Gastrocnemius medialis (tissue), 4 donors: Measurements from ENCODE around the gene TBX3. TPM values are rescaled to one million over a fixed set of nuclear protein-coding genes. Genes with fewer than 3 reads are reported as not detected.

Experiments used
- ATAC-seq, 2 donors: fragments of 150-250 bp; one replicate each; pipeline ENCODE4 v1.9.1; 2016
- DNase-seq, 2 donors: peaks; one replicate each; pipeline ENCODE4 v3.0.0-alpha.2; 2019
- H3K27ac ChIP-seq, 4 donors: fragments of 200-600 bp; sonication (generic); 1 replicate in 1 of 4; 2 replicates in 3 of 4; pipeline ENCODE4 v1.5.1; 2016 to 2018; ENCODE audit warnings: mild to moderate bottlenecking in 2 of 4, moderate library complexity in 1 of 4
- H3K27me3 ChIP-seq, 3 donors: fragments of 200-600 bp; sonication (generic) in 2 of 3; 1 replicate in 1 of 3; 2 replicates in 2 of 3; pipeline versions ENCODE4 v1.5.1 to v1.6.0; 2016 to 2019; ENCODE audit warnings: mild to moderate bottlenecking in 1 of 3, moderate library complexity in 1 of 3
- H3K36me3 ChIP-seq, 2 donors: fragments of 200-600 bp; sonication (generic) in 1 of 2; one replicate each; pipeline ENCODE4 v1.5.1; 2017 to 2018
- H3K4me1 ChIP-seq, 2 donors: fragments of 200-600 bp; sonication (generic) in 1 of 2; one replicate each; pipeline ENCODE4 v1.5.1; 2016 to 2017; ENCODE audit warnings: mild to moderate bottlenecking in 2 of 2
- H3K4me3 ChIP-seq, 4 donors: fragments of 200-600 bp; sonication (generic) in 3 of 4; 1 replicate in 1 of 4; 2 replicates in 3 of 4; pipeline ENCODE4 v1.5.1; 2016 to 2019; ENCODE audit warnings: mild to moderate bottlenecking in 2 of 4
- H3K9me3 ChIP-seq, 3 donors: fragments of 200-600 bp; sonication (generic) in 2 of 3; 1 replicate in 1 of 3; 2 replicates in 2 of 3; pipeline ENCODE4 v1.5.1; 2016 to 2019
- CTCF ChIP-seq, 5 experiments: fragments of 450-650 bp in 3 of 5; fragments of 200-600 bp in 2 of 5; sonication (generic) in 2 of 5; IDR thresholded peaks in 4 of 5; conservative IDR thresholded peaks in 1 of 5; 1 replicate in 4 of 5; 2 replicates in 1 of 5; pipeline ENCODE4 v1.5.1; 2016 to 2019; ENCODE audit warnings: antibody characterized with exemption in 5 of 5, mild to moderate bottlenecking in 3 of 5, moderate library complexity in 3 of 5
- POLR2A ChIP-seq, 2 donors: fragments of 450-650 bp; IDR thresholded peaks; one replicate each; pipeline ENCODE4 v1.6.1; 2017; ENCODE audit warnings: antibody characterized with exemption in 2 of 2, mild to moderate bottlenecking in 2 of 2, moderate library complexity in 2 of 2
- in situ Hi-C, 4 donors: fragments of 200-750 bp; cut with MboI; loops; one replicate each; pipeline versions ENCODE4 v1.15.0 to v1.8.0; 2017; ENCODE audit warnings: low sequenced_read_pairs in 4 of 4
- intact Hi-C: fragments of 100-400 bp; cut with DNase I; formaldehyde crosslinking; loops from one replicate; pipeline ENCODE4 v1.15.1; 2023; ENCODE audit warnings: low total_unique reads
- total RNA-seq, 4 donors: library from RNA; depleted of rRNA; stranded (reverse); fragments of >200 nt; gene quantifications; one replicate each; pipeline versions ENCODE4 v1.1.0 to v1.2.3, GENCODE V29; 2016

The TBX3 gene
- total RNA-seq, 4 donors from 2014 or later, result 7.5 to 16.7 (median 11.9) TPM

GRCh38 chr12:114665411-114666260 lies 18.3 kb downstream of the TBX3 start:
- H3K36me3 ChIP-seq, result no peaks in the 10 kb centered on the region
- no peak overlapping the region for H3K27ac ChIP-seq
- TF ChIP-seq POLR2A (IDR thresholded peaks at IDR 0.05) (no peak), CTCF (IDR thresholded peaks at IDR 0.05 in 4 of 5, conservative IDR thresholded peaks at IDR 0.05 in 1 of 5) (no peak)
- intact Hi-C loops (no loop called here), in situ Hi-C loops (loop anchor here in 1 of 4 donors (10.0 kb wide), 1 partner anchor 1089 kb away; no protein-coding TSS in a partner anchor)
- no peak for DNase-seq
- peaks cover 0 to 4% of the 10 kb centered on the region in 2 donors for H3K4me1 ChIP-seq
- peaks cover 20 to 45% (median 41%) of the 10 kb centered on the region in 3 donors for H3K27me3 ChIP-seq
- no peak overlapping the region for H3K4me3 ChIP-seq
- no peaks in the 10 kb centered on the region for H3K9me3 ChIP-seq
- ATAC-seq, result no peak

DNA sequence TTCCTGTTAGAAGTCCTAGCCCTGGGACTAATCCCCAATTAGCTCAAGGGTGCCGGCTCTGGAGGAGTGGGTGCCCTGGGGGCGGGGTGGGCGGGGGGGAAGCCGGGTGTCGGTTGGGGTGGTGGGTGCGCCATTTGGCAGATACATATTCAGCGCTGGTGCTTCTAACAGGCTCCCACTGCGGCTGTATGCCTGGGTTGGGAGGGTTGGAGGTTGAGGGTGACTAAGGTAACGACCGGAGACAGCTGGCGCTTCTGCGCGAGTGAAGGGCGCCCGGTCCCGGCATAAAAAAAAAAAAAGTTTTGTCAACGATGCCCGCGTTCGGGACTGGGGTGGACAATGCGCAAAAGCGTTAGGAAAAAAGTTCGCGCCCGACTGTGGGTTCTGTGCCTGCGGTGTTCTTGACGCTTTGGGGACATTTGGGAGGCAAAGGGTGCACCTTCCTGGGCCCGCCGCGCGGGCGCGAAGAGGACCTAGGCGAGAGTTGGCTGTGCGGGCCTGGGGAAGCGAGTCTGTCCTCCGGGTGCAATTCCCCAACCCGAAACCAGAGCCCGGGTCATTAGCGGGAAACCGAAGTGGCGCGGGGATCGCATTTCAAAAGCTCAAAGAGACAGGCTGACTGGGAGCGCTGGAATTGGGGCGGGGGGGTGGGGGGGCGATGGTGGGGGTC lies 19.2 kb downstream of the TBX3 start:
- Histone ChIP-seq H3K36me3 (no peaks in the 10 kb centered on the region), H3K4me3 (peak overlapping the region in 1 of 4 donors; percentile 38)
- in situ Hi-C loops, result loop anchor here (5.0 to 10.0 kb wide), 4 partner anchors 1088 to 1253 kb away; no protein-coding TSS in a partner anchor

GRCh38 chr12:114662512-114663177 lies 21.3 kb downstream of the TBX3 start:
- in situ Hi-C loops, result loop anchor here (5.0 to 10.0 kb wide), 4 partner anchors 1090 to 1255 kb away; no protein-coding TSS in a partner anchor
- DNase-seq (peak; percentile 50 to 63), ATAC-seq (peak; percentile 52 to 65)
- TF ChIP-seq CTCF (IDR thresholded peaks at IDR 0.05 in 4 of 5, conservative IDR thresholded peaks at IDR 0.05 in 1 of 5), result peak; percentile 79 to 93 (median 87)
- no peak for TF ChIP-seq POLR2A (IDR thresholded peaks at IDR 0.05)
- Histone ChIP-seq H3K4me3 (no peak overlapping the region), H3K27me3 (peaks cover 20 to 45% (median 41%) of the 10 kb centered on the region in 3 donors), H3K27ac (no peak overlapping the region), H3K9me3 (no peaks in the 10 kb centered on the region), H3K4me1 (peaks cover 0 to under 1% of the 10 kb centered on the region in 2 donors), H3K36me3 (no peaks in the 10 kb centered on the region)
- intact Hi-C loops, result loop anchor here (1.0 kb wide), 2 partner anchors 1091 to 1255 kb away; no protein-coding TSS in a partner anchor

More for the DNA sequence above, 19.2 kb downstream of the TBX3 start:
- peaks cover 0 to 4% of the 10 kb centered on the region in 2 donors for H3K4me1 ChIP-seq
- intact Hi-C loops, result no loop called here
- no peaks in the 10 kb centered on the region for H3K9me3 ChIP-seq
- ATAC-seq (no peak), DNase-seq (no peak)
- H3K27ac ChIP-seq, result no peak overlapping the region
- peaks cover 20 to 45% (median 41%) of the 10 kb centered on the region in 3 donors for H3K27me3 ChIP-seq
- TF ChIP-seq POLR2A (IDR thresholded peaks at IDR 0.05), result no peak

DNA sequence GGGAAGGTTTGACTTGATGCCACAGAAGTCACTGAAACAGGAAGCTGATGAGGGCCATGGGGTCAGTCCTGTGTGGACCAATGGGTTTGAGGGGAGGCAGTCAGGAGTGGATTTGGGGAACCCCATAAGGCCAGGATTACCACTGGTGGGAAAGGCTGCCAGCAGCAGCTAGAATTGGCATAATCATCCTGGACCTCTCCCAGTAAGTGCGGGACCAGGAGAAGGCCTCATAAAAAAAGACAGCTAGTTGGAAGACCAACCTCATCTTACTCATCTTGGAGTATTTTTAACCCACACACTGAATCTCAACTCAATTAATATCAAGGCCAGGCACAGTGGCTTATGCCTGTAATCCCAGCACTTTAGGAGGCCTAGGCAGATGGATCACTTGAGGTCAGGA lies 22.7 kb downstream of the TBX3 start:
- Histone ChIP-seq H3K27ac (no peak overlapping the region), H3K9me3 (no peaks in the 10 kb centered on the region), H3K4me1 (no peaks in the 10 kb centered on the region), H3K27me3 (peaks cover 20 to 32% (median 28%) of the 10 kb centered on the region in 3 donors), H3K4me3 (no peak overlapping the region), H3K36me3 (no peaks in the 10 kb centered on the region)
- intact Hi-C loops, result no loop called here
- DNase-seq (no peak), ATAC-seq (no peak)
- no peak for TF ChIP-seq CTCF (IDR thresholded peaks at IDR 0.05 in 4 of 5, conservative IDR thresholded peaks at IDR 0.05 in 1 of 5)
- TF ChIP-seq POLR2A (IDR thresholded peaks at IDR 0.05), result no peak
- in situ Hi-C loops, result loop anchor here (5.0 to 10.0 kb wide), 4 partner anchors 1091 to 1256 kb away; no protein-coding TSS in a partner anchor
